HEK293 (cell line): ENCODE results near the gene RASA3.

Experiments
- CTCF ChIA-PET: fragments of 350-600 bp; formaldehyde crosslinking; extraction: SDS; loops from one replicate; lab custom pipeline; 2021; ENCODE audit warnings: antibody characterized with exemption; lab: Yijun Ruan, JAX
- POLR2A ChIA-PET: fragments of 300-600 bp; formaldehyde crosslinking; extraction: SDS; loops from one replicate; lab custom pipeline; 2020; ENCODE audit warnings: antibody characterized with exemption, inconsistent platforms; lab: Yijun Ruan, JAX
- H3K27ac ChIP-seq: fragments of 200-500 bp; sonication (Bioruptor generic); 2 replicates; pipeline ENCODE4 v1.5.1; 2014; ENCODE audit warnings: low read depth, low read length, control low read depth, inconsistent platforms; ENCODE audit errors: extremely low read depth
- H3K36me3 ChIP-seq, 2 experiments: fragments of 200-500 bp in 1 of 2; sonication (Bioruptor generic) in 1 of 2; 1 replicate in 1 of 2; 2 replicates in 1 of 2; pipeline ENCODE4 v1.5.1; 2014 to 2017; ENCODE audit warnings: inconsistent platforms in 2 of 2, low read length in 2 of 2; ENCODE audit not compliant: control insufficient read depth in 2 of 2, insufficient read depth in 1 of 2
- H3K4me1 ChIP-seq: fragments of 200-500 bp; sonication (Bioruptor generic); 2 replicates; pipeline ENCODE4 v1.5.1; 2014; ENCODE audit warnings: mild to moderate bottlenecking, low read length, inconsistent platforms; ENCODE audit not compliant: control insufficient read depth, insufficient read depth
- H3K4me3 ChIP-seq: 2 replicates; pipeline ENCODE4 v1.5.1; 2011; ENCODE audit warnings: low read depth, mild to moderate bottlenecking, control low read depth, low read length, moderate library complexity
- H3K9me3 ChIP-seq: fragments of 200-500 bp; sonication (Bioruptor generic); 2 replicates; pipeline ENCODE4 v1.5.1; 2014; ENCODE audit warnings: low read depth, low read length, inconsistent platforms; ENCODE audit not compliant: control insufficient read depth, insufficient read depth
- GFI1B ChIP-seq: fragments of 450-650 bp; formaldehyde crosslinking; IDR thresholded peaks from 2 replicates; pipeline ENCODE4 v1.5.1; 2016; ENCODE audit warnings: missing biosample characterization, missing genetic modification characterization
- GLIS1 ChIP-seq: fragments of 450-650 bp; formaldehyde crosslinking; IDR thresholded peaks from 2 replicates; pipeline ENCODE4 v1.5.1; 2016; ENCODE audit warnings: missing biosample characterization, missing genetic modification characterization
- ZIC2 ChIP-seq: fragments of 450-650 bp; formaldehyde crosslinking; IDR thresholded peaks from 2 replicates; pipeline ENCODE4 v1.5.1; 2016; ENCODE audit warnings: missing biosample characterization, missing genetic modification characterization
- ZNF2 ChIP-seq: fragments of 450-650 bp; formaldehyde crosslinking; IDR thresholded peaks from 2 replicates; pipeline ENCODE4 v1.5.1; 2016; ENCODE audit warnings: missing biosample characterization, missing genetic modification characterization
- ZNF600 ChIP-seq: fragments of 450-650 bp; formaldehyde crosslinking; IDR thresholded peaks from 2 replicates; pipeline ENCODE4 v1.5.1; 2016; ENCODE audit warnings: missing biosample characterization, missing genetic modification characterization
- ZNF830 ChIP-seq: fragments of 450-650 bp; IDR thresholded peaks from 2 replicates; pipeline ENCODE4 v1.5.0; 2018; ENCODE audit warnings: missing biosample characterization, missing genetic modification characterization, low read depth, mild to moderate bottlenecking, moderate library complexity
- TF ChIP-seq, protein P1 (sequence below): sonication (generic); formaldehyde crosslinking; IDR thresholded peaks from 2 replicates; pipeline ENCODE4 v1.8.1; 2022; ENCODE audit warnings: mild to moderate bottlenecking, moderate library complexity, missing genetic modification reagents
- TF ChIP-seq, protein P2 (sequence below): fragments of 450-650 bp; formaldehyde crosslinking; IDR thresholded peaks from 2 replicates; pipeline ENCODE4 v1.5.1; 2016; ENCODE audit warnings: missing biosample characterization, missing genetic modification characterization
- TF ChIP-seq, protein P3 (sequence below): fragments of 450-650 bp; formaldehyde crosslinking; IDR thresholded peaks from 2 replicates; pipeline ENCODE4 v1.5.1; 2016; ENCODE audit warnings: missing biosample characterization, missing genetic modification characterization

The RASA3 gene

DNA sequence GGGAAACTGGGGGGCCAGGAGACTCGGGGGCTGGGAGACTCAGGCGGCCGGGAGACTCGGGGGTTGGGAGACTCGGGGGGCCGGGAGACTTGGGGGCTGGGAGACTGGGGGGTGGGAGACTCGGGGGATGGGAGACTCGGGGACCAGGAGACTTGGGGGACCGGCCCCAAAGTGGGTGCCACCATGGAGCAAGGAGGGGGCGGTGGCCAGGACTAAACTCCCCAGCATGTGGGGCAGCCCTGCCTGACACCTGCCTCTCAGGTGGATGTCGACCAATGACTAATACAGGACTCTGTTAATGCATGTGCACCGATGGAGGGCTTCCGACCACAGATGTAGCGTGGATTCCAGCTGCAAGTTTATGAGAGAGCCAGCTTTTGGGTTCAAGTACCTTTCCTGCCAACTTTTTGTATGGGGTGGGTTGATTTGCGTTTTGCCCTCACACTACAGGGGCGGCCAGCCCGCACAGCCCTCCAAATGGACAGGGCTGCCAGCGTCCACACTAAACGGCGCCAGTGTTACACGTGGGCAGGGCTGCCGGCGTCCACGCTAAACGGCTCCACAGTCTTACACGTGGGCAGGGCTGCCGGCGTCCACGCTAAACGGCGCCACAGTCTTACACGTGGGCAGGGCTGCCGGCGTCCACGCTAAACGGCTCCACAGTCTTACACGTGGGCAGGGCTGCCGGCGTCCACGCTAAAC, 62.2 kb downstream of the RASA3 start:
- H3K4me1 ChIP-seq, result peaks cover 3% of the 10 kb centered on the region; the same call in 1 of the 2 replicates
- TF ChIP-seq ZNF2 (tag by site-specific recombination) (no peak), ZNF600 (tag by site-specific recombination) (no peak)
- TF ChIP-seq, protein P1, sequence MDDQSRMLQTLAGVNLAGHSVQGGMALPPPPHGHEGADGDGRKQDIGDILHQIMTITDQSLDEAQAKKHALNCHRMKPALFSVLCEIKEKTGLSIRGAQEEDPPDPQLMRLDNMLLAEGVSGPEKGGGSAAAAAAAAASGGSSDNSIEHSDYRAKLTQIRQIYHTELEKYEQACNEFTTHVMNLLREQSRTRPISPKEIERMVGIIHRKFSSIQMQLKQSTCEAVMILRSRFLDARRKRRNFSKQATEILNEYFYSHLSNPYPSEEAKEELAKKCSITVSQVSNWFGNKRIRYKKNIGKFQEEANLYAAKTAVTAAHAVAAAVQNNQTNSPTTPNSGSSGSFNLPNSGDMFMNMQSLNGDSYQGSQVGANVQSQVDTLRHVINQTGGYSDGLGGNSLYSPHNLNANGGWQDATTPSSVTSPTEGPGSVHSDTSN (CRISPR knock-in tag), result no peak
- no peaks in the 10 kb centered on the region for H3K9me3 ChIP-seq
- no peak overlapping the region for H3K4me3 ChIP-seq
- ChIA-PET CTCF (no interaction called here), POLR2A (no interaction called here)
- H3K27ac ChIP-seq, result no peak overlapping the region
- no peaks in the 10 kb centered on the region for H3K36me3 ChIP-seq

DNA sequence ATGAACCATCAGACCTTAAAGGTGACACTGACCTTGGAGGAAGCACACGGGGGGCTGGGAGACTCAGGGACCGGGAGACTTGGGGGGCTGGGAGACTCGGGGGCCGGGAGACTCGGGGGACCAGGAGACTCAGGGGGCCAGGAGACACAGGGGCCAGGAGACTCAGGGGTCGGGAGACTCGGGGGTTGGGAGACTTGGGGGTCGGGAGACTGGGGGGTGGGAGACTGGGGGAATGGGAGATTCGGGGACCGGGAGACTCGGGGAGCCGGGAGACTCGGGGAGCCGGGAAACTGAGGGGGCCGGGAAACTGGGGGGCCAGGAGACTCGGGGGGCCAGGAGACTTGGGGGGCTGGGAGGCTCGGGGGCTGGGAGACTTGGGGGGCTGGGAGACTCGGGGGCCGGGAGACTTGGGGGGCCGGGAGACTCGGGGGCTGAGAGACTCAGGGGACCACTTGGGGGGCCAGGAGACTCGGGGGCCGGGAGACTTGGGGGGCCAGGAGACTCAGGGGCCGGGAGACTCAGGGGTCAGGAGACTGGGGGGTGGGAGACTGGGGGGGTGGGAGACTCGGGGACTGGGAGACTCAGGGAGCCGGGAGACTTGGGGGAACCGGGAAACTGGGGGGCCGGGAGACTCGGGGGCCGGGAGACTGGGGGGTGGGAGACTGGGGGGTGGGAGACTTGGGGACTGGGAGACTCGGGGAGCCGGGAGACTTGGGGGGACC, 62.9 kb downstream of the RASA3 start:
- CTCF ChIA-PET, result interaction anchor here (0.6 kb wide), 1 partner anchor 137 kb away, joined by 5 read pairs; no protein-coding TSS in a partner anchor
- Histone ChIP-seq H3K4me1 (peaks cover 7% of the 10 kb centered on the region), H3K9me3 (no peaks in the 10 kb centered on the region), H3K36me3 (no peaks in the 10 kb centered on the region), H3K4me3 (no peak overlapping the region), H3K27ac (no peak overlapping the region)
- POLR2A ChIA-PET, result no interaction called here
- TF ChIP-seq, protein P2, sequence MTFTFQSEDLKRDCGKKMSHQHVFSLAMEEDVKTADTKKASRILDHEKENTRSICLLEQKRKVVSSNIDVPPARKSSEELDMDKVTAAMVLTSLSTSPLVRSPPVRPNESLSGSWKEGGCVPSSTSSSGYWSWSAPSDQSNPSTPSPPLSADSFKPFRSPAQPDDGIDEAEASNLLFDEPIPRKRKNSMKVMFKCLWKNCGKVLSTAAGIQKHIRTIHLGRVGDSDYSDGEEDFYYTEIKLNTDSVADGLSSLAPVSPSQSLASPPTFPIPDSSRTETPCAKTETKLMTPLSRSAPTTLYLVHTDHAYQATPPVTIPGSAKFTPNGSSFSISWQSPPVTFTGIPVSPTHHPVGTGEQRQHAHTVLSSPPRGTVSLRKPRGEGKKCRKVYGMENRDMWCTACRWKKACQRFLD (tag by site-specific recombination), result no peak
- TF ChIP-seq GLIS1 (tag by site-specific recombination) (no peak), ZNF830 (tag by site-specific recombination) (no peak)
- TF ChIP-seq, protein P3, sequence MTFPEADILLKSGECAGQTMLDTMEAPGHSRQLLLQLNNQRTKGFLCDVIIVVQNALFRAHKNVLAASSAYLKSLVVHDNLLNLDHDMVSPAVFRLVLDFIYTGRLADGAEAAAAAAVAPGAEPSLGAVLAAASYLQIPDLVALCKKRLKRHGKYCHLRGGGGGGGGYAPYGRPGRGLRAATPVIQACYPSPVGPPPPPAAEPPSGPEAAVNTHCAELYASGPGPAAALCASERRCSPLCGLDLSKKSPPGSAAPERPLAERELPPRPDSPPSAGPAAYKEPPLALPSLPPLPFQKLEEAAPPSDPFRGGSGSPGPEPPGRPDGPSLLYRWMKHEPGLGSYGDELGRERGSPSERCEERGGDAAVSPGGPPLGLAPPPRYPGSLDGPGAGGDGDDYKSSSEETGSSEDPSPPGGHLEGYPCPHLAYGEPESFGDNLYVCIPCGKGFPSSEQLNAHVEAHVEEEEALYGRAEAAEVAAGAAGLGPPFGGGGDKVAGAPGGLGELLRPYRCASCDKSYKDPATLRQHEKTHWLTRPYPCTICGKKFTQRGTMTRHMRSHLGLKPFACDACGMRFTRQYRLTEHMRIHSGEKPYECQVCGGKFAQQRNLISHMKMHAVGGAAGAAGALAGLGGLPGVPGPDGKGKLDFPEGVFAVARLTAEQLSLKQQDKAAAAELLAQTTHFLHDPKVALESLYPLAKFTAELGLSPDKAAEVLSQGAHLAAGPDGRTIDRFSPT (tag by site-specific recombination), result no peak

DNA sequence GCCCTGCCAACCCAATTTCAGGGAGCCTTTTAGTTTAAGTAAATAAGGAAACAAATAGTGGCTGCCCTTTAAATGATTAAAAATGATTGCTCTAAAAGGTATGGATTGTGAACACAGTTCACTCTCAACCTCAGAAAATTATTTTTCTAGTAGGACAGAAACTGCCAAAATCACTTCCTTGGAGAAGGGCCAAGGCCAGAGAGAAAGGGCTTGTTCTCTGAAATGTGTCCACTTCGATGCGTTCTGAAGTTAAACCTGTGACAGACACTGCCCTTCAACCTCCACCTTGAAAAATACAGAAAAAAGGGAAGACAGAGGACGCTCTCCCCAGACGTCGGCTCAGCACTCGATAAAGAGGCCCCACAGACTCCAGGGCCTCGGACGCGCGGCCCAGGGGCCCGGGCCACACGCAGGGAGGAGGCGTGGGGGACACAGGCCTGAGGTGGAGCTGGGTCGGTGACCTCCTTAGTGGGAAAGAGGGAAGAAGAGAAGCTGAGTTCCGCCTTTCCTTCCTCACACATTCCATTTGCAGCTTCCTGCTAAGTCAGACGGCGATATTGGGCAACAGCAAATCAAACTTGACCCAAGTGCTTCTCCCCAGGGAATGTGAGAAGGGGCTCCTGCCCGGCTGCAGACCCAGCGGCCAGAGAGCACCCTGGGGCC, 63.6 kb downstream of the RASA3 start:
- TF ChIP-seq ZIC2 (tag by site-specific recombination) (0 out of 2 replicates have a peak, but pooled peaks have one; percentile 18), GFI1B (tag by site-specific recombination) (no peak)
- no peaks in the 10 kb centered on the region for H3K9me3 ChIP-seq
- no peak overlapping the region for H3K4me3 ChIP-seq
- H3K36me3 ChIP-seq, result no peaks in the 10 kb centered on the region
- no peak overlapping the region for H3K27ac ChIP-seq
- H3K4me1 ChIP-seq, result peaks cover 9% of the 10 kb centered on the region
- ChIA-PET CTCF (interaction anchor here (0.6 kb wide), 2 partner anchors 136 to 534 kb away, joined by 3 to 5 read pairs; no protein-coding TSS in a partner anchor), POLR2A (no interaction called here)
